ENCODE data around the gene RYR2.

RYR2 gene

GRCh38 chr1:236998546-236998945 is 43.4 kb upstream of the RYR2 start:
- ATAC-seq (ENCODE audit: low read depth) (no peak), DNase-seq (ENCODE audit: low spot score) (no peak)
- no peak overlapping the region for H3K4me3 ChIP-seq (ENCODE audit: severe bottlenecking)
- no peak for TF ChIP-seq CTCF (IDR thresholded peaks at IDR 0.05; ENCODE audit: poor library complexity, severe bottlenecking)
- H3K27ac ChIP-seq (ENCODE audit: poor library complexity, severe bottlenecking) = no peak overlapping the region
- no peaks in the 10 kb centered on the region for H3K4me1 ChIP-seq (ENCODE audit: insufficient read depth, poor library complexity, severe bottlenecking)
- no peaks in the 10 kb centered on the region for H3K27me3 ChIP-seq (ENCODE audit: insufficient read depth, poor library complexity, severe bottlenecking)
- no peaks in the 10 kb centered on the region for H3K9me3 ChIP-seq (ENCODE audit: severe bottlenecking)
- H3K36me3 ChIP-seq (ENCODE audit: low read depth) = no peaks in the 10 kb centered on the region

- Histone ChIP-seq H3K27ac (ENCODE audit: poor library complexity, severe bottlenecking) (no peak overlapping the region), H3K9me3 (ENCODE audit: severe bottlenecking) (no peaks in the 10 kb centered on the region), H3K36me3 (ENCODE audit: low read depth) (no peaks in the 10 kb centered on the region), H3K4me1 (ENCODE audit: insufficient read depth, poor library complexity, severe bottlenecking) (no peaks in the 10 kb centered on the region), H3K4me3 (ENCODE audit: severe bottlenecking) (no peak overlapping the region), H3K27me3 (ENCODE audit: insufficient read depth, poor library complexity, severe bottlenecking) (no peaks in the 10 kb centered on the region)
- DNase-seq (ENCODE audit: low spot score) (no peak), ATAC-seq (ENCODE audit: low read depth) (no peak)
- TF ChIP-seq CTCF (IDR thresholded peaks at IDR 0.05; ENCODE audit: poor library complexity, severe bottlenecking) = no peak
Observed at GRCh38 chr1:237000191-237000590, 41.8 kb upstream of the RYR2 start.

- ATAC-seq (ENCODE audit: low read depth) (no peak), DNase-seq (ENCODE audit: low spot score) (no peak)
- Histone ChIP-seq H3K4me3 (ENCODE audit: severe bottlenecking) (no peak overlapping the region), H3K9me3 (ENCODE audit: severe bottlenecking) (no peaks in the 10 kb centered on the region), H3K27ac (ENCODE audit: poor library complexity, severe bottlenecking) (no peak overlapping the region), H3K4me1 (ENCODE audit: insufficient read depth, poor library complexity, severe bottlenecking) (no peaks in the 10 kb centered on the region), H3K27me3 (ENCODE audit: insufficient read depth, poor library complexity, severe bottlenecking) (no peaks in the 10 kb centered on the region), H3K36me3 (ENCODE audit: low read depth) (no peaks in the 10 kb centered on the region)
- TF ChIP-seq CTCF (IDR thresholded peaks at IDR 0.05; ENCODE audit: poor library complexity, severe bottlenecking) = no peak
Observed at GRCh38 chr1:237003516-237003915, 38.5 kb upstream of the RYR2 start.

- no peak within 1 kb of the TSS for H3K4me3 ChIP-seq (ENCODE audit: severe bottlenecking)
- ATAC-seq (ENCODE audit: low read depth) (no peak), DNase-seq (ENCODE audit: low spot score) (no peak)
- no peak for TF ChIP-seq CTCF (IDR thresholded peaks at IDR 0.05; ENCODE audit: poor library complexity, severe bottlenecking)
- no peaks in the 10 kb centered on the region for H3K4me1 ChIP-seq (ENCODE audit: insufficient read depth, poor library complexity, severe bottlenecking)
- no peak within 1 kb of the TSS for H3K27ac ChIP-seq (ENCODE audit: poor library complexity, severe bottlenecking)
- H3K27me3 ChIP-seq (ENCODE audit: insufficient read depth, poor library complexity, severe bottlenecking) = no peaks in the 10 kb centered on the region
- no peaks in the 10 kb centered on the region for H3K9me3 ChIP-seq (ENCODE audit: severe bottlenecking)
- H3K36me3 ChIP-seq (ENCODE audit: low read depth) = no peaks in the 10 kb centered on the region
Observed at GRCh38 chr1:237004116-237004515, 37.9 kb upstream of the RYR2 start, which contains the start of gene MT1HL1. TSS of gene MT1HL1 (minus strand) at chr1:237004441. CDS start at chr1:237004372, 69 bp downstream.

- no peaks in the 10 kb centered on the region for H3K36me3 ChIP-seq (ENCODE audit: low read depth)
- no peak for TF ChIP-seq CTCF (IDR thresholded peaks at IDR 0.05; ENCODE audit: poor library complexity, severe bottlenecking)
- DNase-seq (ENCODE audit: low spot score) = no peak
- H3K4me3 ChIP-seq (ENCODE audit: severe bottlenecking) = no peak overlapping the region
- H3K27ac ChIP-seq (ENCODE audit: poor library complexity, severe bottlenecking) = no peak overlapping the region
- no peaks in the 10 kb centered on the region for H3K9me3 ChIP-seq (ENCODE audit: severe bottlenecking)
- H3K4me1 ChIP-seq (ENCODE audit: insufficient read depth, poor library complexity, severe bottlenecking) = no peaks in the 10 kb centered on the region
- no peak for ATAC-seq (ENCODE audit: low read depth)
- H3K27me3 ChIP-seq (ENCODE audit: insufficient read depth, poor library complexity, severe bottlenecking) = no peaks in the 10 kb centered on the region
Observed at GRCh38 chr1:237005674-237006073, 36.3 kb upstream of the RYR2 start.
